ENCODE measurements around the gene PTTG1.

GRCh38 chr5:160418561-160419457 is 2.8 kb upstream of the PTTG1 start, which contains the start of gene SLU7:
- TF ChIP-seq EZH2 (IDR thresholded peaks at IDR 0.05; ENCODE audit: borderline replicate concordance, low read length): no peak
- TF ChIP-seq CTCF (conservative IDR thresholded peaks at IDR 0.05 in 1 of 2, IDR thresholded peaks at IDR 0.05 in 1 of 2; ENCODE audit: extremely low read depth in 1 of 2, insufficient read depth in 1 of 2, low read depth in 1 of 2, low read length in 2 of 2): no peak
